Osteoblast (primary cell): Measurements from ENCODE around the gene SLC13A1. TPM values are rescaled to one million over a fixed set of nuclear protein-coding genes. Genes with fewer than 3 reads are reported as not detected.

Source experiments
- DNase-seq: peaks from one replicate; pipeline ENCODE4 v3.0.0; 2011; ENCODE audit warnings: low spot score, mixed read lengths; ENCODE audit not compliant: insufficient read length; ENCODE audit errors: missing footprints
- H2AFZ ChIP-seq: 2 replicates; pipeline ENCODE4 v1.6.0; 2011; ENCODE audit warnings: mild to moderate bottlenecking, low read length
- H3K27ac ChIP-seq: 2 replicates; pipeline ENCODE4 v1.5.1; 2011; ENCODE audit warnings: mild to moderate bottlenecking, low read depth, low read length, moderate library complexity
- H3K27me3 ChIP-seq: 2 replicates; pipeline ENCODE4 v1.6.0; 2012; ENCODE audit warnings: mild to moderate bottlenecking, control low read depth, inconsistent platforms, low read length, moderate library complexity; ENCODE audit not compliant: insufficient read depth
- H3K36me3 ChIP-seq: 2 replicates; pipeline ENCODE4 v1.5.1; 2011; ENCODE audit warnings: mild to moderate bottlenecking, low read length, control low read depth, moderate library complexity; ENCODE audit not compliant: insufficient read depth
- H3K4me1 ChIP-seq: 2 replicates; pipeline ENCODE4 v1.5.1; 2011; ENCODE audit warnings: mild to moderate bottlenecking, low read length, control low read depth, moderate library complexity; ENCODE audit not compliant: insufficient read depth
- H3K4me2 ChIP-seq: 2 replicates; pipeline ENCODE4 v1.6.0; 2011; ENCODE audit warnings: mild to moderate bottlenecking, low read length; ENCODE audit not compliant: insufficient read depth
- H3K4me3 ChIP-seq: fragments of 200-600 bp; sonication (generic); 3 replicates; pipeline ENCODE4 v1.5.1; 2012; ENCODE audit warnings: mild to moderate bottlenecking, low read length, inconsistent platforms; ENCODE audit not compliant: insufficient read depth
- H3K79me2 ChIP-seq: 2 replicates; pipeline ENCODE4 v1.6.0; 2012; ENCODE audit warnings: mild to moderate bottlenecking, low read length, control low read depth, inconsistent platforms; ENCODE audit not compliant: insufficient read depth
- H3K9me3 ChIP-seq: 2 replicates; pipeline ENCODE4 v1.5.1; 2011; ENCODE audit warnings: low read depth, low read length, control low read depth
- H4K20me1 ChIP-seq: 2 replicates; pipeline ENCODE4 v1.6.0; 2012; ENCODE audit warnings: mild to moderate bottlenecking, low read length, control low read depth; ENCODE audit not compliant: insufficient read depth
- CTCF ChIP-seq: IDR thresholded peaks from 2 replicates; pipeline ENCODE4 v1.5.1; 2011; ENCODE audit warnings: mild to moderate bottlenecking, low read depth, low read length, moderate library complexity; ENCODE audit errors: extremely low read depth
- total RNA-seq: library from RNA; depleted of rRNA; stranded (reverse); fragments of >200 nt; gene quantifications from 2 replicates; pipeline ENCODE4 v1.2.3, GENCODE V29; 2012

The SLC13A1 gene
- total RNA-seq, 1 donor: not detected

GRCh38 chr7:123204206-123204835 is 4.6 kb upstream of the SLC13A1 start:
- H3K27ac ChIP-seq: no peak overlapping the region
- H3K36me3 ChIP-seq: no peaks in the 10 kb centered on the region
- no peak overlapping the region for H2AFZ ChIP-seq
- no peak overlapping the region for H3K4me2 ChIP-seq
- H3K27me3 ChIP-seq: no peaks in the 10 kb centered on the region
- no peaks in the 10 kb centered on the region for H3K79me2 ChIP-seq
- H3K4me1 ChIP-seq: no peaks in the 10 kb centered on the region
- TF ChIP-seq CTCF: no peak
- no peaks in the 10 kb centered on the region for H4K20me1 ChIP-seq
- no peak overlapping the region for H3K4me3 ChIP-seq
- no peak for DNase-seq
- no peaks in the 10 kb centered on the region for H3K9me3 ChIP-seq

- no peak for TF ChIP-seq CTCF
- Histone ChIP-seq H2AFZ (no peak overlapping the region), H3K4me3 (no peak overlapping the region), H3K9me3 (no peaks in the 10 kb centered on the region), H3K36me3 (no peaks in the 10 kb centered on the region), H3K4me1 (no peaks in the 10 kb centered on the region), H3K79me2 (no peaks in the 10 kb centered on the region), H3K4me2 (no peak overlapping the region), H4K20me1 (no peaks in the 10 kb centered on the region), H3K27me3 (no peaks in the 10 kb centered on the region), H3K27ac (no peak overlapping the region)
- DNase-seq: no peak
Observed at GRCh38 chr7:123201901-123202300, 2.1 kb upstream of the SLC13A1 start.

- Histone ChIP-seq H3K4me3 (no peak overlapping the region), H3K36me3 (no peaks in the 10 kb centered on the region), H3K9me3 (no peaks in the 10 kb centered on the region), H3K4me1 (no peaks in the 10 kb centered on the region), H4K20me1 (no peaks in the 10 kb centered on the region), H2AFZ (no peak overlapping the region), H3K4me2 (no peak overlapping the region), H3K27me3 (no peaks in the 10 kb centered on the region), H3K27ac (no peak overlapping the region), H3K79me2 (no peaks in the 10 kb centered on the region)
- no peak for TF ChIP-seq CTCF
- no peak for DNase-seq
Observed at GRCh38 chr7:123198668-123199652, 809 bp downstream of the SLC13A1 start.

- no peaks in the 10 kb centered on the region for H3K36me3 ChIP-seq
- no peaks in the 10 kb centered on the region for H3K27me3 ChIP-seq
- no peaks in the 10 kb centered on the region for H3K4me1 ChIP-seq
- no peak overlapping the region for H3K4me2 ChIP-seq
- no peak overlapping the region for H2AFZ ChIP-seq
- H3K27ac ChIP-seq: no peak overlapping the region
- no peak for TF ChIP-seq CTCF
- H3K4me3 ChIP-seq: no peak overlapping the region
- no peaks in the 10 kb centered on the region for H4K20me1 ChIP-seq
- DNase-seq: no peak
- H3K79me2 ChIP-seq: no peaks in the 10 kb centered on the region
- no peaks in the 10 kb centered on the region for H3K9me3 ChIP-seq
Observed at GRCh38 chr7:123198111-123198510, 1.7 kb downstream of the SLC13A1 start.
